Activated B cell treated with CpG ODN at 0.5 μM for 24 hours (primary cell): Measurements from ENCODE around the gene ZNF71. TPM values are rescaled to one million over a fixed set of nuclear protein-coding genes. Genes with fewer than 3 reads are reported as not detected.

Source experiments
- ATAC-seq: fragments of 200-7000 bp; cut with Tn5 transposase; one replicate; pipeline ENCODE4 v1.10.0; 2021; ENCODE audit warnings: low read depth, mild to moderate bottlenecking, moderate library complexity
- CTCF ChIA-PET: fragments of 350-600 bp; sonication (Branson Sonifier 250); formaldehyde crosslinking; loops from one replicate; lab custom pipeline; 2021; ENCODE audit warnings: antibody characterized with exemption; lab: Charles Lee
- POLR2A ChIA-PET: fragments of 350-600 bp; sonication (Branson Sonifier 250); formaldehyde crosslinking; loops from one replicate; lab custom pipeline; 2021; ENCODE audit warnings: antibody characterized with exemption; lab: Charles Lee
- DNase-seq: peaks from one replicate; pipeline ENCODE4 v3.0.0; 2022
- H3K27ac Mint-ChIP-seq: one replicate; pipeline ENCODE4 v1.8.0; 2020; ENCODE audit warnings: mixed read lengths
- H3K27me3 Mint-ChIP-seq: one replicate; pipeline ENCODE4 v1.8.0; 2021; ENCODE audit warnings: mixed read lengths
- H3K36me3 Mint-ChIP-seq: one replicate; pipeline ENCODE4 v1.8.0; 2021; ENCODE audit warnings: low read depth, mixed read lengths
- H3K4me1 Mint-ChIP-seq: one replicate; pipeline ENCODE4 v1.8.0; 2021; ENCODE audit warnings: mixed read lengths
- H3K4me3 Mint-ChIP-seq: one replicate; pipeline ENCODE4 v1.8.0; 2020; ENCODE audit warnings: mild to moderate bottlenecking, mixed read lengths
- H3K9me3 Mint-ChIP-seq: one replicate; pipeline ENCODE4 v1.8.0; 2020; ENCODE audit warnings: mixed read lengths
- intact Hi-C: fragments of 100-400 bp; cut with micrococcal nuclease; formaldehyde crosslinking; loops from one replicate; pipeline ENCODE4 v1.15.1; 2024
- total RNA-seq: library from RNA; stranded (reverse); gene quantifications from 2 replicates; pipeline ENCODE4 v1.2.3, GENCODE V29; 2022
- TF ChIP-seq, protein P1 (sequence below): fragments of 200-600 bp; IDR thresholded peaks from one replicate; pipeline ENCODE4 v1.8.0; 2022; ENCODE audit warnings: antibody characterized with exemption, mild to moderate bottlenecking

ZNF71 gene
- total RNA-seq, 1 donor from 2014 or later: 6.7 TPM

DNA sequence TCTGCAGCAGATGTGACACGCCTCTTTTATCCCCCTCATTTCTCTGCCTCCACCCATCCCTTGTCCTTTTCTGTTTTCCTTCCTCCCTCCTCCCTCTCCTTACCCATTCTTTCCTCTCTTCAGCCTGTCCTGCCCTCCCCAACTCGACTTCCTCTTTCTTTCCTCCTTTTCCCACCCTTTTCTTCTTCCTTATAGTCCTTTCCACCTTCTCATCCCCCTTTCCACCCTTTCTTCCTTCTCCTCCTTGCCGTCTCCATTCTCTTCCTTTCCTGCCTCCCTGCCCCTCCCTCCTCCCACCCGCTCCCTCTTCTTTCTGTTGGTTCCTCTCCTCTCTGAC lies 688 bp upstream of the ZNF71 start:
- no peak for DNase-seq
- TF ChIP-seq, protein P1, sequence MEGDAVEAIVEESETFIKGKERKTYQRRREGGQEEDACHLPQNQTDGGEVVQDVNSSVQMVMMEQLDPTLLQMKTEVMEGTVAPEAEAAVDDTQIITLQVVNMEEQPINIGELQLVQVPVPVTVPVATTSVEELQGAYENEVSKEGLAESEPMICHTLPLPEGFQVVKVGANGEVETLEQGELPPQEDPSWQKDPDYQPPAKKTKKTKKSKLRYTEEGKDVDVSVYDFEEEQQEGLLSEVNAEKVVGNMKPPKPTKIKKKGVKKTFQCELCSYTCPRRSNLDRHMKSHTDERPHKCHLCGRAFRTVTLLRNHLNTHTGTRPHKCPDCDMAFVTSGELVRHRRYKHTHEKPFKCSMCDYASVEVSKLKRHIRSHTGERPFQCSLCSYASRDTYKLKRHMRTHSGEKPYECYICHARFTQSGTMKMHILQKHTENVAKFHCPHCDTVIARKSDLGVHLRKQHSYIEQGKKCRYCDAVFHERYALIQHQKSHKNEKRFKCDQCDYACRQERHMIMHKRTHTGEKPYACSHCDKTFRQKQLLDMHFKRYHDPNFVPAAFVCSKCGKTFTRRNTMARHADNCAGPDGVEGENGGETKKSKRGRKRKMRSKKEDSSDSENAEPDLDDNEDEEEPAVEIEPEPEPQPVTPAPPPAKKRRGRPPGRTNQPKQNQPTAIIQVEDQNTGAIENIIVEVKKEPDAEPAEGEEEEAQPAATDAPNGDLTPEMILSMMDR: no peak
- no peaks in the 10 kb centered on the region for H3K27me3 Mint-ChIP-seq
- H3K27ac Mint-ChIP-seq: peak overlapping the region; percentile 82
- peaks cover 17% of the 10 kb centered on the region for H3K36me3 Mint-ChIP-seq
- intact Hi-C loops: loop anchor here (2.0 kb wide), 2 partner anchors 192 to 202 kb away; partner anchors contain the start of gene ZNF582
- H3K4me3 Mint-ChIP-seq: peak overlapping the region; percentile 96
- peaks cover 13% of the 10 kb centered on the region for H3K9me3 Mint-ChIP-seq
- POLR2A ChIA-PET: interaction anchor here (1.0 to 1.3 kb wide), 2 partner anchors 191 to 201 kb away, joined by 3 to 11 read pairs; partner anchors contain the start of genes ZNF582 and ZNF583
- CTCF ChIA-PET: no interaction called here
- peaks cover 13% of the 10 kb centered on the region for H3K4me1 Mint-ChIP-seq
- ATAC-seq: no peak

DNA sequence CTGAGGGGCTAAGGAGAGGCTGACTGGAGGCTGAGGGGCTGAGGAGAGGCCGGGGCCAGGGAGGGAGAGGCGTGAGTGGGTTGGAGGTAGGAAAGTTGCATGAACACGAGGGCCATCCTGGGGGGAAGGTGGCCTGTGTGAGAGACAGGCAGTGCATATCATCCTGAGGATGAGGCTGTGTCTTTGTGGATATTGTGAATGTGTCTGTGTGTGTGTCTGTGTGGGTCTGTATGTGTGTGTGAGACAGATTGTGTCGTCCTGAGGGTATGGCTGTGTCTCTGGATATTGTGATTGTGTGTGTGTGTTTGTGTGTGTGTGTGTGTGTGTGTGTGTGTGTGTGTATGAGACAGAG lies 422 bp downstream of the ZNF71 start:
- Mint-ChIP-seq H3K27ac (peak overlapping the region; percentile 81), H3K4me3 (peak overlapping the region; percentile 96), H3K9me3 (peaks cover 13% of the 10 kb centered on the region), H3K36me3 (peaks cover 19% of the 10 kb centered on the region), H3K4me1 (peaks cover 13% of the 10 kb centered on the region), H3K27me3 (no peaks in the 10 kb centered on the region)
- TF ChIP-seq, protein P1: no peak
- CTCF ChIA-PET: no interaction called here
- DNase-seq (no peak), ATAC-seq (peak; percentile 29)
- intact Hi-C loops: loop anchor here (1.0 to 2.0 kb wide), 6 partner anchors 28 to 203 kb away; partner anchors contain the start of genes ZFP28, ZNF470, ZNF582 and ZNF835
- POLR2A ChIA-PET: interaction anchor here (0.6 to 1.3 kb wide), 6 partner anchors 82 to 369 kb away, joined by 3 to 17 read pairs (median 4); partner anchors contain the start of genes ZNF582 and ZNF583

DNA sequence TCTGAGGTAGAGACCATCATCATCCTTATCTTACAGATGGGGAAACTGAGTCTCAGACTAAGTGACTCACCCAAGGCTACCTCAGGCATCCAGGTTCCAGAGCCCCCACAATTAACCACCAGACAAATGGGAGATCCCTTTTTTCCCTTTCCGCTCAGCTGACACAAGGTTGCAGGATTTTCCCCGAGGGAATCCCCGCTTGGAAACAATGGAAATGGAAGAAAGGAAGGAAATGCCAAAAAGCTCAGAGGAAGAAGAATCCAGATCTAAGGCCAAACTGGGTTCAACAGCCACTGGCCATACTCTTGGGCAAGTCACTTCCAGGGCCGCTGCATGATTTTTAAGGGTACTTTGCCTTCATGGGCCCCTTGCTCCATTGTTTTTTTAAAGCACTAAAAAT lies 1.6 kb downstream of the ZNF71 start:
- DNase-seq: no peak
- intact Hi-C loops: no loop called here
- Mint-ChIP-seq H3K4me3 (peak overlapping the region; percentile 96), H3K36me3 (peaks cover 30% of the 10 kb centered on the region), H3K4me1 (peaks cover 13% of the 10 kb centered on the region), H3K27me3 (no peaks in the 10 kb centered on the region), H3K9me3 (peaks cover 7% of the 10 kb centered on the region), H3K27ac (no peak overlapping the region)
- ChIA-PET POLR2A (no interaction called here), CTCF (no interaction called here)
- TF ChIP-seq, protein P1: no peak
- ATAC-seq: no peak

DNA sequence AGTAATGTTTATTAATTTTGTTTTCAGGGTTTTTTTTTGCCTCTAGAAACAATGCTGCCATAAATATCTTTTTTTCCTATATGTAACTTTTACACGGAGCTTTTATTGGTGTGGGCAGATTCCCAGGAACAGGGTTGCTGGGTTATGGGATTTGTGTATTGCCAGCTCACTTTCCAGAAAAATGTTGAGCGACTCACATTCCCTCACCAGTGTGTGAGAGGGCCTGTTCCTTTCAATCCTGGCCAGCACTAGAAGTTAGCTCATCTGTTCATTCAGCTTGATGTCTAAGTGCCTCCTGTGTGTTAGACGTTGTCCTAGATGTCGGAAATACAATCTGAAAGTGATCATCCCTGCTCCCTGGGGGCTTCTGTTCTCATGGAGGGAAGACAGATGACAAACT lies 2.6 kb downstream of the ZNF71 start:
- Mint-ChIP-seq H3K36me3 (peaks cover 40% of the 10 kb centered on the region), H3K4me3 (no peak overlapping the region), H3K9me3 (peaks cover 5% of the 10 kb centered on the region), H3K27me3 (no peaks in the 10 kb centered on the region), H3K4me1 (peaks cover 13% of the 10 kb centered on the region), H3K27ac (no peak overlapping the region)
- TF ChIP-seq, protein P1: no peak
- no peak for DNase-seq
- no peak for ATAC-seq
- CTCF ChIA-PET: no interaction called here
- POLR2A ChIA-PET: no interaction called here
- intact Hi-C loops: no loop called here

DNA sequence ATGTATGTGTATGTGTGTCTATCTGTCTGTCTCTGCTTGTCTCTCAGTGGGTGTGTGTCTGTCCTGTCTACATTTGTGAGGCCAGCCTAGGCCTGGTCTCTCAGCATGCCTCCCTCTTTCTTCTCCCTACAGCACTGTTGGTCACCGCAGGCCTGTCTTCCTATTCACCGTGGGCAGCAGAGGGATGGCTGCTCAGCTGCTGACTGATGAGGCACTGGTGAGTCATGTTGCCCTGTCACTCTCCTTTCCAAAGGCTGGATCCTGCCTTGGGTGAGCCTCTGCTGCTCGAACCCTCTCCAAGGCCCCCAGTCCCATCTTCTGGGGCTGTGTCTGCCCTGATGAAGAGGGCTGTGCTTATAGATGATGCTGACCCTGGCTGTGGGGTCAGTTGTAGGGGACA lies 6.3 kb downstream of the ZNF71 start:
- H3K36me3 Mint-ChIP-seq: peaks cover 61% of the 10 kb centered on the region
- H3K4me3 Mint-ChIP-seq: no peak overlapping the region
- DNase-seq (no peak), ATAC-seq (no peak)
- POLR2A ChIA-PET: no interaction called here
- CTCF ChIA-PET: no interaction called here
- no peak overlapping the region for H3K27ac Mint-ChIP-seq
- intact Hi-C loops: no loop called here
- H3K4me1 Mint-ChIP-seq: peaks cover 2% of the 10 kb centered on the region
- H3K9me3 Mint-ChIP-seq: peaks cover 16% of the 10 kb centered on the region
- TF ChIP-seq, protein P1: no peak
- no peaks in the 10 kb centered on the region for H3K27me3 Mint-ChIP-seq
